Hepatocyte (in vitro differentiated cells): ENCODE measurements around the gene BRSK1. TPM values are rescaled to one million over a fixed set of nuclear protein-coding genes. Genes with fewer than 3 reads are reported as not detected.

ENCODE experiments used
- DNase-seq: peaks from one replicate; pipeline ENCODE4 v3.0.0-alpha.2; 2016; ENCODE audit warnings: low spot score
- H2AFZ ChIP-seq: fragments of 200-600 bp; sonication (generic); 2 replicates; pipeline ENCODE4 v1.6.0; 2016; ENCODE audit warnings: antibody characterized with exemption, mild to moderate bottlenecking
- H3K27ac ChIP-seq: fragments of 200-600 bp; sonication (generic); 2 replicates; pipeline ENCODE4 v1.5.1; 2016; ENCODE audit warnings: mild to moderate bottlenecking
- H3K27me3 ChIP-seq: fragments of 200-600 bp; sonication (generic); 2 replicates; pipeline ENCODE4 v1.6.1; 2016
- H3K36me3 ChIP-seq: fragments of 200-600 bp; sonication (generic); replicated peaks from 2 replicates; pipeline ENCODE4 v1.5.1; 2016; ENCODE audit warnings: low read depth; ENCODE audit not compliant: insufficient read depth
- H3K4me1 ChIP-seq: fragments of 200-600 bp; sonication (generic); 2 replicates; pipeline ENCODE4 v1.5.1; 2016; ENCODE audit warnings: mild to moderate bottlenecking, moderate library complexity; ENCODE audit not compliant: insufficient read depth
- H3K4me2 ChIP-seq: fragments of 200-600 bp; sonication (generic); 2 replicates; pipeline ENCODE4 v1.6.0; 2016
- H3K4me3 ChIP-seq: fragments of 200-600 bp; sonication (generic); 2 replicates; pipeline ENCODE4 v1.5.1; 2016; ENCODE audit warnings: mild to moderate bottlenecking
- H3K79me2 ChIP-seq: fragments of 200-600 bp; sonication (generic); 2 replicates; pipeline ENCODE4 v1.6.0; 2017; ENCODE audit warnings: mild to moderate bottlenecking
- H3K9me2 ChIP-seq: fragments of 200-600 bp; sonication (generic); replicated peaks from 2 replicates; pipeline ENCODE4 v1.6.0; 2017; ENCODE audit warnings: mild to moderate bottlenecking; ENCODE audit not compliant: insufficient read depth
- H3K9me3 ChIP-seq: fragments of 200-600 bp; sonication (generic); 2 replicates; pipeline ENCODE4 v1.5.1; 2016; ENCODE audit warnings: low read depth, mild to moderate bottlenecking
- H4K20me1 ChIP-seq: fragments of 200-600 bp; sonication (generic); 2 replicates; pipeline ENCODE4 v1.6.0; 2016; ENCODE audit warnings: mild to moderate bottlenecking; ENCODE audit not compliant: insufficient read depth, poor library complexity, severe bottlenecking
- CTCF ChIP-seq: fragments of 200-600 bp; sonication (generic); IDR thresholded peaks from 2 replicates; pipeline ENCODE4 v1.5.1; 2016; ENCODE audit warnings: antibody characterized with exemption, mild to moderate bottlenecking; ENCODE audit not compliant: poor library complexity
- EZH2 ChIP-seq: fragments of 200-600 bp; sonication (generic); IDR thresholded peaks from 2 replicates; pipeline ENCODE4 v1.6.1; 2016; ENCODE audit warnings: antibody characterized with exemption, mild to moderate bottlenecking, borderline replicate concordance
- EZH2phosphoT487 ChIP-seq: fragments of 200-600 bp; sonication (generic); IDR thresholded peaks from one replicate; pipeline ENCODE4 v1.6.1; 2018; ENCODE audit warnings: antibody characterized with exemption, mild to moderate bottlenecking, low read depth, moderate library complexity; ENCODE audit not compliant: unreplicated experiment, severe bottlenecking
- WGBS: methylation state at CpG from one replicate; pipeline ENCODE4 v1.1.6; 2016; ENCODE audit warnings: low lambda C conversion rate; ENCODE audit errors: missing lambda C conversion rate; 5-methylcytosine and 5-hydroxymethylcytosine counted together
- polyA plus RNA-seq: library from polyadenylated mRNA; unstranded; fragments of >200 nt; fragmentation: Nextera tagmentation; extraction: Ambion mirVana; gene quantifications from 2 replicates; pipeline ENCODE4 v1.2.1, GENCODE V29; 2016
- total RNA-seq: library from RNA; depleted of rRNA; stranded (reverse); fragments of >200 nt; gene quantifications from 2 replicates; pipeline ENCODE4 v1.2.3, GENCODE V29; 2014

The BRSK1 gene
- total and polyA plus RNA-seq, 2 experiments from 2014 or later, result 2.4 to 13.2 TPM

GRCh38 chr19:55279770-55280643 lies 3.8 kb upstream of the BRSK1 start, which contains the start of gene HSPBP1:
Gene HSPBP1 (minus strand): TSS chr19:55280110. CDS start chr19:55279608, 502 bp downstream.
- H3K4me2 ChIP-seq, result peak within 1 kb of the TSS; percentile 89
- H4K20me1 ChIP-seq, result no peaks in the 10 kb centered on the region
- H3K79me2 ChIP-seq, result peaks cover 20% of the 10 kb centered on the region
- peak; percentile 97 for DNase-seq
- H3K4me3 ChIP-seq, result peak within 1 kb of the TSS; percentile 66
- H3K9me3 ChIP-seq, result no peaks in the 10 kb centered on the region
- H3K27me3 ChIP-seq, result no peaks in the 10 kb centered on the region
- peak within 1 kb of the TSS; percentile 76 for H3K27ac ChIP-seq
- H2AFZ ChIP-seq, result peak within 1 kb of the TSS; percentile 31
- 4% methylated on average over 50 of the region's 52 CpGs for WGBS
- peaks cover 13% of the 10 kb centered on the region for H3K4me1 ChIP-seq
- no peaks in the 10 kb centered on the region for H3K9me2 ChIP-seq
- no peaks in the 10 kb centered on the region for H3K36me3 ChIP-seq
- TF ChIP-seq CTCF (no peak), EZH2 (no peak), EZH2phosphoT487 (no peak)

DNA sequence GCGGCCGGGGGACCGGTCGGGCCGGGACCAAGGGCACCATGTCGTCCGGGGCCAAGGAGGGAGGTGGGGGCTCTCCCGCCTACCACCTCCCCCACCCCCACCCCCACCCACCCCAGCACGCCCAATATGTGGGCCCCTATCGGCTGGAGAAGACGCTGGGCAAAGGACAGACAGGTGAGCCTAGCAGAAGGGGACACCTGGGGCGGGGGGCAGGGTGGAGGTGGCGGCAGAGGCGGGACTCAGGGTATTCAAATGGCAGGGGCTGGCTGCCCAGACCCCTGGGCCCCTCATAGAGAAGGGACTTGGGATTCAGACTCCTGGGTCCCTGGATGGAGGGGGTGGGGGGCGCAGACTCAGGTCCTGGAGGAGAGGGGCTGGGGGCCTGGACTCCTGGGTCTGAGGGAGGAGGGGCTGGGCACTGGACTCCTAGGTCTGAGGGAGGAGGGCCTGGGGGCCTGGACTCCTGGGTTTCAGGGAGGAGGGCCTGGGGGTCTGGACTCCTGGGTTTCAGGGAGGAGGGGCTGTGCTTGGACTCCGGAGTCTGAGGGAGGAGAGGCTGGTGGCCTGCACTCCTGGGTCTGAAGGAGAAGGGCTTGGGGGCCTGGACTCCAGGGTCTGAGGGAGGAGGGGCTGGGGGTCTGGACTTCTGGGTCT lies 735 bp downstream of the BRSK1 start:
- Histone ChIP-seq H3K4me2 (peak overlapping the region; percentile 93), H3K27me3 (no peaks in the 10 kb centered on the region), H3K4me3 (peak overlapping the region; percentile 55), H3K9me3 (no peaks in the 10 kb centered on the region), H3K36me3 (no peaks in the 10 kb centered on the region), H3K9me2 (no peaks in the 10 kb centered on the region), H3K27ac (peak overlapping the region; percentile 81), H3K79me2 (peaks cover 8% of the 10 kb centered on the region), H2AFZ (peak overlapping the region; percentile 56), H4K20me1 (no peaks in the 10 kb centered on the region), H3K4me1 (peaks cover 8% of the 10 kb centered on the region)
- 17% methylated on average over 1 of the region's 16 CpGs for WGBS
- DNase-seq, result no peak
- TF ChIP-seq EZH2, result no peak
- TF ChIP-seq EZH2phosphoT487, result no peak
- TF ChIP-seq CTCF, result no peak

DNA sequence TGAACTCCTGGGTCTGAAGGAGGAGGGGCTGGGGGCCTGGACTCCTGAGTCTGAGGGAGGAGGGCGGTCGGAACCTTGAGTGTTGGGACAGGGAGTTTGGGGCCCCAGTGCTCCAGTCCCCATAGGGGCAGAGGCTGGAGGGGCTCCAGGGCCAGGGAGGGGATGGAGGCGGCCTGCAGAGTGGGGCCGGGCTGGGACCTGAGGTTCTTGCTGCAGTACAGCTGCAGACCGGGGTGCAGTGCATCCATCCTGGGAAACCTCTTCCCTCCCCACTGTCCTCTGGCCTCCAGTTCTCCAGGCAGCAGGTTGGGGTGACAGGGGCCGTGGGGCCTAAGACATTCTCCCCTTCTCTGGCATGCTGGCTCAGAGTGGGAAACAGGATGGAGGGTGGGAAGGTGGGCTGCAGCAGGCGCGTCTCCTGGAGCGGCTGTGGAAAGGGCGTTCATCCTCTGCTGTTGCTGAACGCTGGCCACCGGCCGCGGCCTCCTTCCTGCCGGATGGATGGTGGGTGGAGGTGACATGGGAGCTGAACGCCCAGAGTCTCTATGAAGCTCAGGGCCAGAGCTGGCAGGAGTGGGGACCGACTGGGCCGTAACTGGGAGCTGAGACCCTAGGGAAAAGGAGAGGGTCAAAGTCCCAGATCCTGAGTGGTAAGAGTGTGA lies 1.6 kb downstream of the BRSK1 start:
- peak overlapping the region; percentile 93 for H3K4me2 ChIP-seq

More for the DNA sequence above, 1.6 kb downstream of the BRSK1 start:
- H3K9me3 ChIP-seq, result no peaks in the 10 kb centered on the region
- DNase-seq, result no peak
- H3K4me3 ChIP-seq, result no peak overlapping the region
- no peaks in the 10 kb centered on the region for H4K20me1 ChIP-seq
- no peaks in the 10 kb centered on the region for H3K27me3 ChIP-seq
- no peaks in the 10 kb centered on the region for H3K36me3 ChIP-seq
- TF ChIP-seq EZH2 (no peak), CTCF (no peak), EZH2phosphoT487 (no peak)
- WGBS, result 23% methylated on average over 14 of the region's 18 CpGs
- no peak overlapping the region for H2AFZ ChIP-seq
- H3K27ac ChIP-seq, result peak overlapping the region; percentile 81
- peaks cover 8% of the 10 kb centered on the region for H3K4me1 ChIP-seq
- H3K79me2 ChIP-seq, result peaks cover 8% of the 10 kb centered on the region
- no peaks in the 10 kb centered on the region for H3K9me2 ChIP-seq
